ENCODE data around the gene KRT24.

GRCh38 chr17:40730970-40731369, 27.4 kb upstream of the KRT24 start:
- no peak for TF ChIP-seq CTCF (IDR thresholded peaks at IDR 0.05)
- no peak for TF ChIP-seq POLR2A (IDR thresholded peaks at IDR 0.05)

Data from heart left ventricle (tissue), 13 donors.